ENCODE measurements around the gene FAM47E.

The FAM47E gene

DNA sequence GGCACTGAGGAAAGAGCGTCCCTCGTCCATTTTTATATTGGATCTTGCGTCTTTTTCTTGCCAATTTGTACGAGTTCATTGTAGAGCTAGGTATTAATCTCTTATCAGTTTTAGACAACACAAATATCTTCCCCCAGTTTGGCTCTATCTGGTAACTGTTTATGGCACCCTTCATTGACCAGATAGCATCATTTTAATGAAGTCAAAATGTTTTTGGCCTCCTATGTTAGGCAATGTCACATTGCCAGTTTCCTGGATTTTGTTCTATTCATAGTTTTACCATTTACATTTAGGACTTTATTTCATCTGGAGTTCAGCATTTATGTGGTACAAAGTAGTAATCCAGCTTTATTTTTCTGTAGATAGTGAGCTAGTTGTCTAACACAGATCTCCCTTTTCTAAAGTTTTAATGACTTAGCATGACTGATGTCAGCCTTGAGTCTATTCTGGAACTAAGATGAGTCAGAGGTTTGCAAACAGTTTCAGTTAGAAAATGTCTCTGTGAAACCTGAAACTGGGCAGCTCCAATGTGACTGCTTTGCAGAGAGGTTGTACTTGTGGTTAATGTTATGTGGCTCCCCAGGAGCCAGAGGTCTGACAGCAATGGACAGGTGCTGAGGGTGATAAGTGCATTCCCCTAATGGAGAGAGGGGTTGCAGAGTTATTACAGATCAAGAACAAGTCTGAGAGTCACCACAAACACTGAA lies 49.7 kb downstream of the FAM47E start:
- no peak for DNase-seq (ENCODE audit: low read depth in 3 of 3, low spot score in 1 of 3)

DNA sequence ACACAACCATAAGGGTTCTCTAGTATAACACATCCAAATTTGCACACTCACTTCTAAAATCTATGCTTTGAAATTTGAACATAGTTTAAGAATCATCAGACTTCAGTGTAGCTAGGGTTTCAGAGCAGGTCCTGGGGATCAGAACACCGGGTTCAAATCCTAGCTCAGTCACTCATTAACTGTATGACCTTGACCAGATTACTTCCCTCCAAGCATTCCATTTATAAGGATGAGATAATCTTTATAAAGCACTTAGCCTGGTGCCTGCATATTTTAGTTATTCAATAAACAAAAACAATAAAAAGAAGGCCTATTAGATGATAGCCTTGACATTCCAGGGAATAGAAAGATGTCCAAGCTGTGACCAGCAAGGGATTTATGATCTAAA lies 50.2 kb downstream of the FAM47E start:
- no peak for DNase-seq (ENCODE audit: low read depth in 3 of 3, low spot score in 1 of 3)

DNA sequence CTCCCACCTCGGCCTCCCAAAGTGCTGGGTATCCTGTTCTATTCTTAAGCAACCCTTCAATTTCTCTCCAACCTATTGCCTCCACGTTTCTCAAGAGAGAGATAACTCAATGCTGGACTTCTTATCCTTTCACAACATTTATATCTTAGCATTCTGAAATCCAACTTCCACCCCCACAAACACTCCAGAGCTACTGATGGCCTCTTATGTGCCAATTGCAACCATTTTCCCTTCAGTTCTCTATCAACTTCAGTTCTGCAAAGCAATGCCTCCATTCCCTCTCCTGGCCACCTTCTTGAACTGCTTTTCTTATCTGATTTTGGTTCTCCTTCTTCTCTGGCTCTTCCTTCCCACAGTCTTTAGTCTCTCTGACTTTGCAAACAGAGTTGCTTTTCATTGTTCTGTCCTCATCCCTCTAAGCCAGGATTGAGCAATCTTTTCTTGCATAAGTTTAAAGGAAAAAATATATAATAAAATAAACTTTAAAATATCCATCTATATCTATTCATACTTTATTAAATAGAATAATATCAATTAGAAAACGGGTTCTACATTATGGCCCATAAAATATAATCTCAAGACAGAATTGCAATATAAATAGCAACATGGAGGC lies 51.4 kb downstream of the FAM47E start:
- DNase-seq (ENCODE audit: low read depth in 3 of 3, low spot score in 1 of 3), result no peak

DNA sequence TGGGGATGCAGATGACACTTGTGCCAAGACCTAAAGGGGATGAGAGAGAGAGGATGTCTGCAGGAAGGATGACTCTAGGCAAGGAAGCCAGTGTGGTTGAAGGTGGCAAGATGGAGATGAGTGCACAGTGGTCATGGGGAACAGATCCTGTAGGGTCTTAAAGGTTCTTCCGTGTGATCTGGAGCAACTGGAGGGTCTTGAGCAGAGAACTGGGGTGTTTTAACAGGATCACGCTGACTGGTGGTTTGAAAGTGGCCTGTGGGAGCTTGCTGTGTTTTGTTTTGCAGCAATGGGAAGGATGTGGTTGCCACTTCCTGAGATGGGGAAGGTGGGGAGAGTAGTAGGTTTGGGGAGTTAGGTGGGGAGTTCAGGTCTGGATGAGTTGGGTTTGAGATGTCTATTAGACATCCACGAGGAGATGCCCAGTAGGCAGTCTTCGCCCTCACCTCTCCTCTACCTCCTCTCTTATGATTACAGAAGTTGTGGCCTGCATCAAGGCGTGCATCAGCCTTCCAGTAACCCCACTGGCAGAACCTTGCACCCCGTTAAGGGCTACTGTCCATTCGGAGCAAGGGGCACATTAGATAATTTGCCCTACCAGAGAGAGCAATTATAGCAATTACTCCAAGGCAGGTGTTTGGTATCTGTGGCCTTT lies 53.6 kb downstream of the FAM47E start:
- DNase-seq (ENCODE audit: low read depth in 3 of 3, low spot score in 1 of 3), result no peak

- peak in 1 of 3 donors; percentile 5 for DNase-seq (ENCODE audit: low read depth in 3 of 3, low spot score in 1 of 3)
Observed at GRCh38 chr4:76305971-76306881, 54.7 kb downstream of the FAM47E start, which contains the start of gene STBD1. TSS of gene STBD1 (plus strand) at chr4:76306733. CDS start at chr4:76306770, 37 bp downstream.

GRCh38 chr4:76306882-76307659 lies 55.5 kb downstream of the FAM47E start:
- DNase-seq (ENCODE audit: low read depth in 3 of 3, low spot score in 1 of 3), result no peak

DNA sequence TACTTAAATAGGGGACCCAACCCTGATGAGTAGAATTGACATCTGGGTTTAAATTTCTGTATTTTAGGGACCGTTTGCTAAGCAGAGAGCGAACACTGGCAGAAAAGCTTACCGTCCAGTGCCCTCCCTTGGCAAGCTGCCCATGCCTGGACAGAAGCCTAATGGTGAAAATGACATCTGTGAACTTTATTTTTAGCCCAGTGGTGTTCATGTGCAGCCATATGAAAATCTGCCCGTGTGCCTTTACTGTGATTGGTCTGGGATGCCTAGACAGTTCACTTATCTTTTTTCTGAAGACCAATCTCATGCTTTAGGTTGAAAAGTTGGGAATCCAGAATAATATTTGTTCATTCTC lies 56.1 kb downstream of the FAM47E start:
- DNase-seq (ENCODE audit: low read depth in 3 of 3, low spot score in 1 of 3), result no peak

- no peak for DNase-seq (ENCODE audit: low read depth in 3 of 3, low spot score in 1 of 3)
Observed at GRCh38 chr4:76308548-76308947, 57.0 kb downstream of the FAM47E start.

DNA sequence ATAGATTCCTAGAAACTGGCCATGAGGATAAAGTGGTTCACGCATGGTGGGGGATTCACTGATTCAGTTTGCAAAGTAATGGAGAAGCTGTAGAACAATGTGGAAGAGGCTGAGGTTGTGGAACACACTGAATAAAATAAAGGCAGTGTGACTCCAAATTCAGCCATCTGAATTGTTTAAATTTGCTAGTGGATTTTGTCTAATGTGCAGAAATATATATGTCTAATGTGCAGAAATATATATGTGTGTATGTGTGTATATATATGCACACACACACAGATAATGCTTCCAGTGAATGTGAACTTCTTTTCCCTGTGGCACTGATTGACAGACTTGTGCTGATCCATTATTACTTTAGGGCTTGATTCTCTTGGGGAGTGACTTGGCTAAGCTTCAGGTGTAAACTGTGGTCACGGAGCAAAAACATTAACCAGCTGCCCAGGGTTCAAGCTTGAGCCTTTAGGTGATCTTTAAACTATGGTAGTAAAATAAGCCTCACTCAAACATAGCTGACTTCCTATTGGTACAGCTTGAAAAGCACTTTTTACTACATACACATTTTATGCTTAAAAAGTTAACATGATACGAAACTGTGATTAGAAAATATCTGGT lies 58.5 kb downstream of the FAM47E start:
- DNase-seq (ENCODE audit: low read depth in 3 of 3, low spot score in 1 of 3), result no peak

DNA sequence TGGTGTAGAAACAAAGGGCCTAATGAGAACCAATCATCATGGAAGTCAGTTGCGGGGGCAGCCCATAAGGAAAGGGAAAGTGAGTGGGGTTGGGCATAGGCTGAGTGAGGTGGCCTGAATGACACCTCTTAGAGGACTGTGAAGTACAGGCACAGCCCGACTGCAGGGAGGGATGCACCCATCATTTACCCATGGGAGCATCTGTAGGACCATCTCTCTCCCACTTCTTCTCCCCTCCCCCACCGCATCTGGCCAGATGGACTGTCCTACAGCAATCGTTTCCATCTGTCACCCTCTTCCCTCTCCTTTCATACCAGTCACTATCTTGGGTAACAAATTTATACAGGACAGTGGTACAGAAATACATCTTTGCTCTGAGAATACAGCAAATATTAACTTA lies 59.2 kb downstream of the FAM47E start:
- no peak for DNase-seq (ENCODE audit: low read depth in 3 of 3, low spot score in 1 of 3)

- no peak for DNase-seq (ENCODE audit: low read depth in 3 of 3, low spot score in 1 of 3)
Observed at GRCh38 chr4:76311896-76312331, 60.4 kb downstream of the FAM47E start.

- no peak for DNase-seq (ENCODE audit: low read depth in 3 of 3, low spot score in 1 of 3)
Observed at GRCh38 chr4:76312457-76312856, 60.9 kb downstream of the FAM47E start.

DNA sequence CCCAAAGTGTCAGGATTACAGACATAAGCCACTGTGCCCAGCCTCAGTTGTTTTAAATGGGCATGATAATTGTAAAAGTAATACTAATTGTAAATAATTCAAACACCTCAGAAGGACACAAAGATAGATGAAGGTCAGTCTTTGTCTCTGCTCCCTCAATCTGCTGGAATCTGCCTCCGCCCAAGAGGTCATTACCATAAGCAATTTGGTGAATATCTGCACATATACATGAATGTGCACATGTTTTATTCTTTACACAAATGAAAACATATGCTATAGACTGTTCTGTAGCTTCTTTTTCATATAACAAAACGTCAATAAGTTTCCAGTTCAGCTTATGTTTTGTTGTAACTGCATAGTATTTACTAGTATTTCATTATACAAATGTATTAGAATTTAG lies 62.0 kb downstream of the FAM47E start:
- no peak for DNase-seq (ENCODE audit: low read depth in 3 of 3, low spot score in 1 of 3)

- no peak for DNase-seq (ENCODE audit: low read depth in 3 of 3, low spot score in 1 of 3)
Observed at GRCh38 chr4:76315267-76315918, 63.9 kb downstream of the FAM47E start.

DNA sequence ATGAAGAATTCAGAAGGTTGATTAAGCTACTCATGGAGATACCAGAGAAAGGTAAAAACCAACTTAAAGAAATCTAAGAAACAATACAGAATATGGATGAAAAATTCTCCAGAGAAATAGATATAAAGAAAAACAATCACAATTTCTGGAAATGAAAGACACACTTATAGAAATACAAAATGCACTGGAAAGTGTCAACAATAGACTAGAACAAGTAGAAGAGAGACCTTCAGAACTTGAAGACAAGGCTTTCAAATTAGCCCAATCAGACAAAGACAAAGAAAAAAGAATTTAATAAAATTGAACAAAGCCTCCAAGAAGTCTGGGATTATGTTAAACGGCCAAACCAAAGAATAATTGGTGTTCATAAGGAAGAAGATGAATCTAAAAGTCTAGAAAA lies 64.6 kb downstream of the FAM47E start:
- DNase-seq (ENCODE audit: low read depth in 3 of 3, low spot score in 1 of 3), result no peak

- DNase-seq (ENCODE audit: low read depth in 3 of 3, low spot score in 1 of 3), result no peak
Observed at GRCh38 chr4:76322236-76322635, 70.7 kb downstream of the FAM47E start.

DNA sequence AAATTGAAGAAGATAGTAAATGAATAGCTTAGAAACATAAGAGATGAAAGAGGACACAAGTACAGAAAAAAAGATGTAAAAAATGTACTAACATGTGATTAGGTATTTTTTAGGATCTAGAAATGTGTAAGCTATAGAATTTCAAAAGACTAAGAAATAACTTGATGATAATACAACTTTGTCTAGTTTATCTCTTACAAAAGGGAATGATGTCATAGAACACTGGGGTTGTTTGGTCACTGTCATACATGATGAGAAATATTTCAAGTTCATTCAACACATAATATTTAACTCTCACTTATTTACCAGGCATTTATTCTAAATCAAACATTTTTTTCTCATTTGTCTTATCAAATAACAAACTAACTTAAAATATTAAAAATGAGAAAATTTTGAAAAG lies 73.6 kb downstream of the FAM47E start:
- DNase-seq (ENCODE audit: low read depth in 3 of 3, low spot score in 1 of 3), result no peak

DNA sequence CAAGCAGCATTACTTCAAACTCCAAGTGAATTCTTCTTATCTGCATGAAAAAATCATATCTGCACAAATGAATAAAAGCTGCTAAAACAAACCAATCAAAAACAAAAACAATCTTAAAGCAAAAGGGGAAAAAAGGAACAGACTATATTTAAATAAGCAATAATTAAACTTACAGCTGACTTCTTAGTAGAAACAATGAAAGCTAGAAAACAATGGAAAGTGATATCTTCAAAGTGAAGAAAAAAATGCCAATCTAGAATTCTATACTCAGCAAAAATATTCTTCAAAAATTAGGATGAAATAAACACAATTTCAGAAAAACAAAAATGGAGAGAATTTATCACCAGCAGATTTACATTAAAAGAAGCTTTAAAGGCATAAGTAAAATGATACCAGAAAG lies 75.0 kb downstream of the FAM47E start:
- DNase-seq (ENCODE audit: low read depth in 3 of 3, low spot score in 1 of 3), result no peak

Measured in stimulated activated CD4-positive, alpha-beta T cell treated with anti-CD3 and anti-CD28 coated beads, TNF-alpha, amount 100 ng/mL, for 1 hour (primary cell).